ENCODE measurements around the gene FAM120B.

The FAM120B gene

DNA sequence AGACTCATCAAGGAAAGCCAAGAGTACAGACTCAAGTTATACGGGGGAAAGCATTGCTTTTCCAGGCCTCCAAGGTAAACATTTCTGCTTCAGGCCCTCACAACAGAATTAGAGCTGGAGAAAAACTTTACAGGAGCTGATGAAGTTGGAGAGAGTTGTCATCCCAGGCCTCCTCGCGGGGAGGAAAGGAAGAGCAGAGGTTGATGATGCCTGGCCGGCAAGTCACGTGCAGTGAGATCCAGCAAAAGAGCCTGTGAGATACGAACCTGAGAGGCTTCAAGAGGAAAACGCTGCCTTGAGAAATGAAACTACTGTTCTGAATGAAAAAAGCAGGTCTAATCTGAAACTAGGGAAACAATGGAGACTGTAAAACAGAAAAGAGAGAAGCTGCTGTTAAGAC, 122.9 kb downstream of the FAM120B start:
- DNase-seq, result no peak

GRCh38 chr6:170433163-170434116, 126.9 kb downstream of the FAM120B start:
- DNase-seq, result no peak

- no peak for DNase-seq
Measured at GRCh38 chr6:170434117-170434820, 127.7 kb downstream of the FAM120B start.

GRCh38 chr6:170434821-170435155, 128.2 kb downstream of the FAM120B start:
- DNase-seq, result no peak

DNA sequence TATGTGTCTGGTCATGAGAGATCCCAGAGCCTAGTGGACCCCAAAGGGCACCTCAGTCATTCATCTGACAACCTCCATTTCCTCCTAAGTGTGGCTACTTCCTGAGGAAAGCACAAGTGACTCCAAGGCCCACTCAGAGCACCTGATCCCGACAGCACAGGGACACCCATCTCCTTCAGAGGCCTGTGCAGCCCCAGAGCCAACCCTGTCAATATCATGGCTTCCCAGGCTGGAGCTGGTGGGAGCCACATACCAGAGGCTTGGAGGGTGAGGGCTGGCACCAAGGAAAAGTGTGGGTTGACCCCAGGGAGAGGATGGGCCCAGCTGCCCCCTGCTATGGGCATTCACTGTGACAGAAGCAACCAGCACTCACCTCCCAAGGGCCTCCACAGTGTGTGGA, 129.2 kb downstream of the FAM120B start:
- DNase-seq, result no peak

- no peak for DNase-seq
Measured at GRCh38 chr6:170436209-170436809, 129.8 kb downstream of the FAM120B start.

GRCh38 chr6:170437719-170438401, 131.3 kb downstream of the FAM120B start:
- DNase-seq, result no peak

GRCh38 chr6:170438402-170438753, 131.8 kb downstream of the FAM120B start:
- peak; percentile 95 for DNase-seq

GRCh38 chr6:170438861-170439260, 132.3 kb downstream of the FAM120B start:
- no peak for DNase-seq

- no peak for DNase-seq
Measured at GRCh38 chr6:170439366-170440361, 133.1 kb downstream of the FAM120B start.

DNA sequence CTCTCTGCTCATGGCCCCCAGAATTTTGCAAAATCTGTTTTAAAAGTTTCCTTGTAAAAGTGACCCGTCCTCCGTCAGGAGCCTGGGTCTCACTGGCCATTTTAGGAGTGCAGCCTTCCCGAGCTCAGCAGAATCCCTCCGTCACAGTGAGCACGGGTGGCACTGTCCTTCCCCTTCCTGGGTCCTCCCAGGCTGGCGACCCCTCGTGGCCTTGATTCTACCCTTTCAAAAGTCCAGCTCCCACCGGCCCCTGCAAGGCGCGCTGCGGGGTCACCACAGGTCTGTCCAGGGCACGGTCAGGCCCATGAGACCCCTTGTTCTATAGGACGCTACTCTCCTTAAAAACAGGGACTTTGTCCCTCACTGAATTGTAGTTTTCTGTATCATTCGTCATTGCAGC, 133.9 kb downstream of the FAM120B start:
- DNase-seq, result no peak

DNA sequence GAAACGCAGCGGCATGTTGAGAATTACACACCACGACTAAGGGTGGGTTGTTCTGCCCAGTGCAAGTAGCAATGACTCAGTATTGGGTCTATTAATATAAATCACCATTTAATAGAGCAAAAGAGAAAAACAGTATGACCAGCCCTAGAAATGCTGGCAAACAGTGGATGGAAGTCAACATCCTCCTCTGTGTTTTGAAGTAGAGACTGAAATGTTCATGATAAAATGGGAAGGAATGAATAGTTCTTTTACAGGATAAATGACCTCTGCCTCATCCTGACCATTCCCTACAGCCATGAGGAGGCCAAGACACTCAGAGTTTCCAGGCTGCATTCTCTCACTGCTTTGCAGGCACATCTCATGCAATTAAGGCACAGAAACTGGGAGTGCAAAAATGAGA, 134.8 kb downstream of the FAM120B start:
- no peak for DNase-seq

GRCh38 chr6:170442596-170442995, 136.0 kb downstream of the FAM120B start:
- DNase-seq, result no peak

GRCh38 chr6:170443151-170443662, 136.6 kb downstream of the FAM120B start:
- DNase-seq, result no peak

- no peak for DNase-seq
Measured at GRCh38 chr6:170444056-170444591, 137.6 kb downstream of the FAM120B start.

DNA sequence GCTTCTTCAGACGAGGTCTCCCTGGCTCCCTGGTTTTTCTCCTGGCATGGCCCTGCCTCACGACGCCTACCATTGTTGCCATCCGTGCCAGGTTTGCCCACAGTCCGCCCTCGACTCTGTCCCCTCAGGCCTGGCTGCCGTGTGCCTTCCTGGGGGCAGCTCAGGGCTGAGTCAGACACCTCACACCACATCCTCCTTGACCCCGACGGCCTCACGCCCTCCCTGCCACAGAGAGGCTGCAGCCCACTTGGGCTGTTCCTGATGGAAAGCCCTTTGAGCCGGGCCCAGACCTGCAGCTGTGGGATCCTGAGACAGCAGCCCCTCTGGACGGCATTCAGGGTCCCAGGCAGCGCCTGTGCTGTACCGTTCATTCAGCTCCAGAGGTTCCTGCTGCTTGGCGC, 138.3 kb downstream of the FAM120B start:
- DNase-seq, result no peak

GRCh38 chr6:170445487-170445886, 138.9 kb downstream of the FAM120B start:
- no peak for DNase-seq

DNA sequence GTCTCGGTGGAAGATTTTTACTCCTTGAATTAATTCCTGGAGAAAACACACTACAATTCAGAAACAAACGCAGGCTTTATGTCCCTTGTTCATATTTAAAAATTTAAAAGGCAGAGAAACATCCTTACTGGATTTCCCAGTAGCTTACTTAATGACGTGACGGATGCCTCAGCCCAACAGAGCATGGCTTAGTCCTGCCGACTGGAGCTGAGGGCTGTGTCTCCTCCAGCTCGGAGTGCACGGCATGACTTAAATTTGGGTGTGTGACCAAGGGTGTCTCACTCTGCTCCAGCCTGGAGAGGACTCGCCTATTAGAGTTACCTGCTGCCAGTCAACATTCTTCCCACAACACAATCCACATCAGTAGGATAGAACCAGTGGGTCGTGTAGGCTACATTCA, 139.4 kb downstream of the FAM120B start:
- no peak for DNase-seq

- no peak for DNase-seq
Measured at GRCh38 chr6:170446841-170447560, 140.4 kb downstream of the FAM120B start.

DNA sequence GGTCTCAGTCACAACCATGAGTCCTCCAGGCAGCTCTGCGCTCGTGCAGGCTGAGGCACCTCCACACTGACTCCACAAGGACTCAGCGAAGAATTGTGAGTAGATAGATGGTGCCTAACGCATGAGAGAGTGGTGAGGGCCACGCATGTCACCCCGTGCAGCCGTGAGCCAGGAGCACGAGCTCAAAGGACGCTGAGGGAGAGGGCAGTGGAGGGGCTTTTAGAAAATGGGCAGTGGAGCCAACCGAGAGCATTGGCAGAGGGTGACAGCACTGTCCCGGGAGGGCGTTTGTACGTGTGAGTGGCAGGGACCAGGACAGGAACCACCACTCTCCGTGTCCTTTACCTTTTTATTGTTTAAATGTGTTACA, 141.0 kb downstream of the FAM120B start:
- DNase-seq, result no peak

DNA sequence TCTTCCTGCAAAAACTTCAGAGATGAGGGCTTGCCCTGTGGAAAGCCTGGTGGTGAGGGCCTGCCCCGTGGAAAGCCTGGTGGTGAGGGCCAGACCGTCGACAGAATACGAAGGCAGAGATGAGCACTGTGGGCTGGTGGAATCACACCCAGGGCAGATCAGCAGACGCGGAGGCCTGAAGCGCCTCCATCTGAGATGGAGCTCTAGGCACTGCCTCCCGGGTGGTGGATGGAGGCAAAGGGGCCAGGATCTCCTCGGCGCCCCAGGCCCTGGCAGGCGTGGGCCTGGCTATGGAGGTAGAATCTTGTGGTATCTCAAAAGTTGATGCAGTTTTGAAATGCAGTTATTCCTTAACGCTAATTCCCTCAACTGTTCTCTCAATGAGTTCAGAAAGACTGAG, 141.8 kb downstream of the FAM120B start:
- DNase-seq, result no peak
